Activated CD8-positive, alpha-beta memory T cell treated with anti-CD3 and anti-CD28 coated beads, Interleukin-2, amount 50 U/mL, for 48 hours (primary cell): ENCODE data around the gene DNAH1.

Experiments used
- DNase-seq: peaks from one replicate; pipeline ENCODE4 v3.0.0-alpha.2; 2020

DNAH1 gene

DNA sequence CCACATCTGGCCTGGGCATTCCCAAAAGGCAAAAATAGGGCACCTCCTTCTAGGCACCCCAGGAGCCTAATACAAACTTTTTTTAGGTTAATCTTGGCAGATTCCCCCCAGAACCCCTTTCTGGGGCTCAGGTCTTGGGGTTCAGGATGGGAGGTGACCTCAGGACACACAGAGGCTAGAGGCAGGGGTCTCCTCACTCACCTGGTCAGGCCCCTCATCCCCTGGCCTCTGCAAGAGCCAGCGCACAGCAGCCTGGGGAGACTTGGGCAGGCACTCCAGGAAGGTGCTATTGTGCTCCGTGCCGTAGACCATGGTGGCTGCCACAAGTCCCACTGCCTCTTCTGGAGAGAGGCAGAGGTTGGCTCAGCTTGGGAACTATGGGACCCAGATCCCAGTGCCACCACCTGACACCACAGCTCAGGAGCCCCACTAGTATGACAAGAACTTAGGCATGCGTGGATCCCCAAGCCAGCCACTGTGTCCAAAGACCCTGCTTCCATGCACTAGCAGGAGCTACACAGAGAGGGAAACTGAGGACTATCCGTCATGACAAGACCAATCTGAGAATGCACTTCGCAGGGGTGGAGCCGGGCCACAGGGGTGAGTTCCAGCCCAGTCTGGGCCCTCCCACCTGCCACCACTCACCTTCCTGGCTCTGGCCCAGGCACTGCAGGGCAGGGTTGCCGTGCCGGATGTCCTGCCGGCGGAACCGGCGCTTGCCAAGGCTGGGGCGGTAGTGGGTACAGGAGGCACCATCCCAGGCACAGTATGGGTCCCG is 121.4 kb downstream of the DNAH1 start:
- no peak for DNase-seq

DNA sequence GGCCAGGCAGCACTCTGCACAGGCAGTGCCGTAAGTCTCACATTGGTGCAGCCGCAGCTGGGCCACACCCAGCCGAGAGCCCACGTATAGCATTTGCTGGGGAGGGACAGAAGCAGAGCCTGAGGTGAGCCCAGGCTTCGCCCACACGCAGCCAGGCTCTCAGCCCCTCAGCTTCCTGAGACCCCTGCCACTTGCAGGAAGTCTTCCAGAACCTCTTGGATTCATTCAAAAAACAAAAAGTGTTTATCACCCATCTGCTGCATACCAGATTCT is 121.9 kb downstream of the DNAH1 start:
- DNase-seq, result no peak

- no peak for DNase-seq
Measured at GRCh38 chr3:52438579-52439425, 122.7 kb downstream of the DNAH1 start.

GRCh38 chr3:52439426-52440248 is 123.5 kb downstream of the DNAH1 start:
- DNase-seq, result no peak

DNA sequence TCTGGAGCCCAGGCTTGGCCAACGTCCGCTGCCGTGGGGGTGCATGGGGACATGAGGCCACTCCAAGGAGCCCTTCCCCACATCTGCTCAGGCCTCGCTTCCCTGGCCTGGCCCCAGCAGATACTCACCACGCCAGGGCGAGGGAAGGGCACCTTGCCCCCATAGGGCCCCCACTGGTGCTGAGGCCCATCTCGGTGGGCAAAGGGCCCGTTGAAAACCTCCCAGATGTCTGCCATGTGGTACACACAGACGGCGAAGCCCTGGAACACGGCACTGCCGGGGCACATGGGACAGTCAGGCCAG is 124.1 kb downstream of the DNAH1 start:
- no peak for DNase-seq

DNA sequence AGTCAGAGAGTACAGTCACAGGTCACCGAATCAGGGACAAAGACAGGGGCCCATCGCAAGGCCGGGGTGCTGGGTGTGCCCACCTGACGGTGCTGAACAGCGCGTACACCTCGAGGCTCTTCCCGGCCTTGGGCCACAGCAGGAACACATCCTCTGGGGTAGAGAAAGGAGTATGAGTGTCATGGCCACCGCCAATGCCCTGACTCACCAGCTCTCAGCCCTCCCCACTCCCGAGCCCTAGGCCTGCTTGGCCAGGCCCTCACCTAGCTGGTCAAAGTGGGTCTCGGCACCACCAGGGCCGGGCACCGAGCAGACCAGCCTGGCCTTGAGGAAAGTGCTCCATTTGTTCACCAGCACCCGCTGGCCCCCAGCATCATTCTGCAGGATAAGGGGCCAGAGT is 124.6 kb downstream of the DNAH1 start:
- DNase-seq, result no peak

DNA sequence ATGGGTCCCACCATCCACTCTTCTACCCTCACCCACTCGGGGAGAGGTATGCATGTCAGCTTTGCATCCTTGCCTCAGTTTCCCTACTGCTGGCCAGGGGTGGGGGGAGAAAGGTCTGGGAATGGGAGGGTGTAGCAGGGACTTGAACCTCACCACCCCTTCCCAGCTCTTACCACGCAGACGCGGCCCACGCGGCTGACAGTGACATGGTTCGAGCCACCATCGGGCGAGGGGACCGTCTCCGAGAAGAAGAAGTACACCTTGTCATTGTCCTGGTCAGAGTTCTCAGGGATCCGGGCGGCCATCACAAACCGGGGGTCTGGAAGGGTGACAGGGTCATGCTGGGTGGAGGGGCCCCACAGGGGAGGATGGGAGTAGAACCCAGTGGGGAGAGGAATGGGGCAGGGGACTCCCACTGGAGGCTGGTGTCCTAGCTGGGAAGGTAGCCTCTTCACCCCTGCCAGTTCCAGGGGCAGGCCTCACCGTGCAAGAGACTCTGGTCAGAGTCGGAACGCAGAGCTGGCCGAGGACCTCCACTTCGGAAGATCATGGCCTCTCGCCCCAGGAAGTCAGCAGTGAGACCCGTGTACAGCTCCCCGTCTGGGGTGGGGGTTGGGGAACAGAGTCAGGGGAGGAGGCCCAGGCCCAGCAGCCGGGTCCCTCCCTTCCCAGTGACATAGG is 125.1 kb downstream of the DNAH1 start:
- no peak for DNase-seq

GRCh38 chr3:52441772-52442332 is 125.7 kb downstream of the DNAH1 start:
- DNase-seq, result no peak

DNA sequence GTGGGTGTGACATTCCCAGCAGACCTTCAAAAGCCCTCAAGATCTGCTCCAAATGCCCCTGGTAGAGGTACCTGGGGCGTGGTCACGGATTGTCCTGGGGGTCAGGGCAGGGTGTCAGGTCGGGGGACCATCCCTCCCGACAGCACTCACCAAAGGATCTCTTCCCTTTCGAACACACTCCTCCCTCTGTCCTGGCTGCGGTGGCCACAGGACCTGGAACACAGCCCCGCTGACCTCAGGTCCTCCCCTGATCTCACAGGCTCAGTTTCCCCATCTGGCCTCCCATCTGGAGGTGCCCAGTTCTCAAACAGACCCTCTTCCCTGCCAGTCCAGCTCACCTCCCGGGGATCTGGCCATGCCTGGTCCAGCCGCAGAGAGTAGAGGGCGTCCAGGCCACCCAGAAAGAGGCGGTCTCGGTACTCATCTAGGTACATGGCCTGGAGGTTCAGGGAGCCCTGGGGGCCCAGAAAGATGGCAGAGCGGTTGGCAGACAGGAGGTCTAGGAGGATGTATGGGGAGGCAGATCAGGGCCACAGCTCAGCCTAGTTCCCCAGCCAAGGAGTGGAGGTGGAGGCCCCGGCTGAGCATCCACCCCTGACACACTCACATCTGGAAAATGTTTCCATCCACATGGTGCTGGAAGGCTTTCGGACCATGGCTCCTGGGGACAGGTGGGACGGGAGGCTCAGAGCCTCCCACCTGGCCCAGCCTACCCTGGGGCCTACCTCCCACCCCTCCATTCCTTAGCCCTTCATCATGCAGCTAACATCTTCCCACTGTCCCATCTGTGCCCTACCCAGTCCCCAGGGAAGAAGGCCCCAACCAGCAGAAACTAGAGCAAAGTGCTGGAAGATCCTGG is 126.5 kb downstream of the DNAH1 start:
- no peak for DNase-seq

- no peak for DNase-seq
Measured at GRCh38 chr3:52443268-52443610, 127.1 kb downstream of the DNAH1 start.

- DNase-seq, result no peak
Measured at GRCh38 chr3:52443791-52444687, 127.9 kb downstream of the DNAH1 start.

- DNase-seq, result peak; percentile 88
Measured at GRCh38 chr3:52444860-52445793, 129.0 kb downstream of the DNAH1 start, which contains the start of gene SEMA3G. Gene SEMA3G, minus strand, starts transcription at chr3:52445103. Its CDS starts 76 bp downstream, at chr3:52445027.

- no peak for DNase-seq
Measured at GRCh38 chr3:52446042-52446441, 129.9 kb downstream of the DNAH1 start.

DNA sequence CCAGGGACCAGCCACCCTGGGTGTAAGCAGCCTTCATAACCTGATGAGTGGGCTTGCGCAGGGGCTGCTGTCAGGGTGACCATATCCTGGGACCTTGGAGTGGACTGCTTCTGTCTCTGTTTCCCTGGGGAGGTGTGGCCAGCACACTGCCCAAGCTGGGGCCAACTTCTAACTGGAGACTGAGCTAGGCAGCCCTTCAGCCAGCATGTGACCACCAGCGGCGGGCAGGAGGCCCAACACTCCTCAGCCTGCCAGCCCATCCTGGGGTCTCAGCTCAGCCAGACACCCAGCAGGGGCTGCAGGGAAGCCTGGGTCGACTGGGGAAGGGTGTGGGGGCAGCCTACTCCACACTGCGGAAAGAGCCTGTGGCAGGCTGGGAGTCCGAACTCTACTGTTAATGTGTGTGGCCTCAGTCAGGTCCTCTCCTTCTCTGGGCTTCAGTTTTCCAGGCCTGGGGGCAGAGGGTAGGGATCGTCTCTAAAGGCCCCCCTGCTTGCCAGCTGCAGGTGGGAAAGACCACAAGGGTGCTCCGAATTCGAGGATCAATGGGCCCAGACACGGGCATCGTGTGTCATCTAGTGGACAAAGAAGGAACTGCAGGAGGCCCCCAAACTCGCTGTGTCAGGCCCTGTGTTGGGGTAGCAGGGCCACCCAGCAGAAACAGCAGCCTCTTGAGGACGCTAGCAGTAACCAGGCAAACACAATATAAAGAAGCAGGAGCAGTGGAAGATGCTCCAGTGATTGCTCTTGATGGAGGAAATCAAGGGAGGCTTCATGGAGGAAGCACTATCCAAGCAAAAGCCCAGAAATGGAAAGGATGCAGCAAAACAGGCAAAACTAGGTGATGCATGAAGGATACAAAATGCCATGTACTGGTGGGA is 130.8 kb downstream of the DNAH1 start:
- DNase-seq, result peak; percentile 87

DNA sequence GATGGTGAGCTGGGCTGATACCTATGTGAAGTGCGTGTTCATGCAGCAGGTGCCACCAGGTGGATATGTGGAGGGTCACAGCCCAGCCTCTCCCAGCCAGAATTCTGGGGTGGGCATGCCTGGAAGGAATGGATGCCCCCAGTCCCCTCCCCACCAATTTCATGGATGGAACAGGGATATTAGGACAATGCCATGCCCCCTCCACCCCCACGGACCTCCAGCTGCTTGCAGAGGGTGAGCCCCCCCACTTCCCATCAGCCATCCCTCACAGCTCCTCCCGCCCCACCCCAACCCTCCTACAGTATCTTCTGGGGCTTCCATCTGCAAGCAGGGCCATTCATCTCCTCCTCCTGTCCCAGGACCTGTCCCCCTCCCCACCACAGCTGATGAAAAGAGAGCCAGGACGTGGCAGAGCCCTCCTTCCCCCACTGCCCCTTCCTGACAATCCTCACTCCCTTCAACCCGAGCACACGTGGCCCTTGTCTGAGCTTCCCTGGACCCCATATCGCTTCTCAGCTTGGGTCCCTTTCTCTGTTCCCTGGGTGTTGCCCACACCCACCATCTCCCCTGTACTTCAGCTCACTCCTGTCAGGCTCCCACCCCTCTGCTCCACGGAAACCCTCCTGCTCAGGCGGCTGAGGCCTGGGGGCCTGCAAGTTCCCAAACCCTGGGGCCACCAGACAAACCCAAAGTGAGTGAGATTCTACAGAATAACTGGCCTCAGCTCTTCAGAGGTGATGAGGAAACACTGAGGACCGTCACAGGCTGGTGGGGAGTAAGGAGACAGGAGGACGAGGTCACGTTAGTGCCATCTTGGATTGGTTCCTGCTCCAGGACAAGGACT is 131.6 kb downstream of the DNAH1 start:
- no peak for DNase-seq
